Glutamatergic neuron (in vitro differentiated cells): ENCODE measurements around the gene USP49. TPM values are rescaled to one million over a fixed set of nuclear protein-coding genes. Genes with fewer than 3 reads are reported as not detected.

Experiments
- DNase-seq: peaks from one replicate; pipeline ENCODE4 v3.0.0; 2022
- H3K27ac Mint-ChIP-seq: one replicate; pipeline ENCODE4 v1.8.0; 2020; ENCODE audit warnings: mild to moderate bottlenecking, mixed read lengths, inconsistent platforms; ENCODE audit not compliant: unreplicated experiment
- H3K27me3 Mint-ChIP-seq: one replicate; pipeline ENCODE4 v1.8.0; 2020; ENCODE audit warnings: mild to moderate bottlenecking, moderate library complexity, mixed read lengths, inconsistent platforms; ENCODE audit not compliant: unreplicated experiment
- H3K36me3 Mint-ChIP-seq: one replicate; pipeline ENCODE4 v1.8.0; 2020; ENCODE audit warnings: mild to moderate bottlenecking, mixed read lengths, inconsistent platforms; ENCODE audit not compliant: unreplicated experiment
- H3K4me1 Mint-ChIP-seq: one replicate; pipeline ENCODE4 v1.8.0; 2020; ENCODE audit warnings: mild to moderate bottlenecking, low read depth, mixed read lengths, inconsistent platforms; ENCODE audit not compliant: unreplicated experiment
- H3K4me3 Mint-ChIP-seq: one replicate; pipeline ENCODE4 v1.8.0; 2020; ENCODE audit warnings: mild to moderate bottlenecking, mixed read lengths, inconsistent platforms; ENCODE audit not compliant: unreplicated experiment
- H3K9me3 Mint-ChIP-seq: one replicate; pipeline ENCODE4 v1.8.0; 2020; ENCODE audit warnings: mild to moderate bottlenecking, moderate library complexity, mixed read lengths, inconsistent platforms; ENCODE audit not compliant: unreplicated experiment
- CTCF ChIP-seq: fragments of 200-600 bp; sonication (generic); IDR thresholded peaks from one replicate; pipeline ENCODE4 v1.5.0; 2021; ENCODE audit not compliant: partially characterized antibody, unreplicated experiment
- total RNA-seq: library from RNA; stranded (reverse); fragmentation: NEBNext Ultra II Directional; extraction: Animal tissue kit (Norgen Biotek cat#: 25700); gene quantifications from one replicate; pipeline ENCODE4 v1.2.1, GENCODE V29; 2021; ENCODE audit not compliant: unreplicated experiment

USP49 gene
- total RNA-seq, 1 donor from 2014 or later: 14.7 TPM

GRCh38 chr6:41744236-41744787 is 150.9 kb downstream of the USP49 start:
- Mint-ChIP-seq H3K27ac (no peak overlapping the region), H3K9me3 (peaks cover 1% of the 10 kb centered on the region), H3K36me3 (no peaks in the 10 kb centered on the region), H3K4me3 (no peak overlapping the region), H3K4me1 (no peaks in the 10 kb centered on the region), H3K27me3 (peaks cover 9% of the 10 kb centered on the region)
- DNase-seq: no peak
- TF ChIP-seq CTCF: no peak

GRCh38 chr6:41743406-41744235 is 151.6 kb downstream of the USP49 start:
- Mint-ChIP-seq H3K9me3 (peaks cover 1% of the 10 kb centered on the region), H3K27me3 (peaks cover 9% of the 10 kb centered on the region), H3K4me3 (no peak overlapping the region), H3K27ac (no peak overlapping the region), H3K4me1 (no peaks in the 10 kb centered on the region), H3K36me3 (no peaks in the 10 kb centered on the region)
- no peak for DNase-seq
- TF ChIP-seq CTCF: no peak

- H3K4me1 Mint-ChIP-seq: no peaks in the 10 kb centered on the region
- DNase-seq: no peak
- no peak for TF ChIP-seq CTCF
- H3K9me3 Mint-ChIP-seq: peaks cover 1% of the 10 kb centered on the region
- no peak overlapping the region for H3K4me3 Mint-ChIP-seq
- H3K27me3 Mint-ChIP-seq: peaks cover 9% of the 10 kb centered on the region
- H3K36me3 Mint-ChIP-seq: no peaks in the 10 kb centered on the region
- peak overlapping the region; percentile 29 for H3K27ac Mint-ChIP-seq
Measured at GRCh38 chr6:41741625-41742490, 153.3 kb downstream of the USP49 start.

GRCh38 chr6:41740366-41741162 is 154.6 kb downstream of the USP49 start:
- no peak for DNase-seq
- Mint-ChIP-seq H3K4me1 (peaks cover 4% of the 10 kb centered on the region), H3K27ac (no peak overlapping the region), H3K9me3 (peaks cover 4% of the 10 kb centered on the region), H3K4me3 (no peak overlapping the region), H3K27me3 (peaks cover 10% of the 10 kb centered on the region), H3K36me3 (no peaks in the 10 kb centered on the region)
- TF ChIP-seq CTCF: no peak

Other genes with a start within 250 kb of the USP49 start
- gene TFEB, start 159.8 kb downstream of the USP49 start, total RNA-seq: 3.1 TPM
- gene PGC, start 148.0 kb downstream of the USP49 start, total RNA-seq: not detected
- gene FRS3, start 115.5 kb downstream of the USP49 start, total RNA-seq: 17.8 TPM
- gene PRICKLE4, start 114.6 kb downstream of the USP49 start, total RNA-seq: 2.3 TPM
- 111 TPM for gene TOMM6, start 107.7 kb downstream of the USP49 start, total RNA-seq
- 30.9 TPM for gene MED20, start 25.8 kb upstream of the USP49 start, total RNA-seq
- 36.2 TPM for gene BYSL, start 26.1 kb upstream of the USP49 start, total RNA-seq
- gene CCND3, start 46.4 kb upstream of the USP49 start, total RNA-seq: 27.1 TPM
- 16.2 TPM for gene TAF8, start 155.1 kb upstream of the USP49 start, total RNA-seq
- gene C6orf132, start 247.2 kb upstream of the USP49 start, total RNA-seq: 0.25 TPM